ENCODE measurements around the gene FBLN1.
A peak's percentile ranks its signal among the peaks of the same experiment; 100 is the strongest.
"Not testable (repeated sequence)": the region's sequence is repeated elsewhere in the genome, so short reads cannot be mapped to it uniquely, and the experiment has no call there.

Gene FBLN1

DNA sequence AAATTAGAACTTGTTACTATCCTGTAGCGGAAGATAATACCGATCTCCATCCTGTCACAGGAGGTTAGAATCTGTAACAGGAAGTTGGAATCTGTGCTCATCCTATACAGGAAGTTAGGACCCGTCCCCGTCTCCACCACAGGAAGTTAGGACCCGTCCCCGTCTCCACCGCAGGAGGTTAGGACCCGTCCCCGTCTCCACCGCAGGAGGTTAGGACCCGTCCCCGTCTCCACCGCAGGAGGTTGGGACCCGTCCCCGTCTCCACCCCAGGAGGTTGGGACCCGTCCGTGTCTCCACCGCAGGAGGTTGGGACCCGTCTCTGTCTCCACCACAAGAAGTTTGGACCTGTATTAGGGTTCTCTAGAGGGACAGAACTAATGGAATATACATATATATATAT lies 52.2 kb downstream of the FBLN1 start:
- in situ Hi-C loops (cut with MboI; ENCODE audit: low pct_unique_long_range_greater_than_20kb, low sequenced_read_pairs): no loop called here
- DNase-seq: no peak

DNA sequence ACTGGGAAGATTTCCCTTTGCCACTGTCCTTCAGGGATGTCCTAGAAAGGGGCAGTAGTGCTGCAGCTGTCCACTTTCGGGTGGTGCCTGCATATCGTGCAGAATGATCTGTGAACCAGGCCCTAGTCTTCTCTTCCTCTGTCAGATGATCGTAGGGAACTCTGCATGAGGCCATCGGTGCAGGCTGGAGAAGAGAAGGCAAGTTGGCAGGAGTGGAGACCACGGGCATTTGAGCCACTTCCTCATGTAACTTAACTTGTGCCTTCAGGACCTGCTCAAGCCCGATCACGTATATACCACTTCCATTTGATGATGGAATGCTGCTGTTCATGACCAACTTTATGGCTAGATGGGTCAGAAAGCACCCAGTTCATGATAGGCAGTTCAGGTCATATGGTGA lies 55.2 kb downstream of the FBLN1 start:
- DNase-seq; in situ Hi-C loops (cut with MboI; ENCODE audit: low pct_unique_long_range_greater_than_20kb, low sequenced_read_pairs): not testable (repeated sequence)

DNA sequence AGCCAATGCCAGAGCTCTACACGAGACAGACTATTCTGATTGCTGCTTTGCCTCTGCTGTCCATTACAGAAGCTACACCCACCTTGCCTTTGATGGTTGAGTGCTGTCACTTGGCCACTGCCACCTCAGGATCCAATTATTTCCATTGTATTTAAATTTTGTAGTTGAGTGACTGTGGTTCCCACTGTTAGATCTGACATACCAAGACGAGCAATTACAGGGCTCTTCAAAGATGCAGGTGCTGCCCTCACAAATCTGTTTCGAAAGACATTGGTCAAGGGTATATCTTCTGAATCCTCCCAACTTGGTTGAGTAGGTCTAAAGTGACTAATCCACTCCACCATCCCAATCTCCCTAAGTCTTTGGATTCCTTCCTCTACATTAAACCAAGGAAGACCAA lies 57.4 kb downstream of the FBLN1 start:
- in situ Hi-C loops (cut with MboI; ENCODE audit: low pct_unique_long_range_greater_than_20kb, low sequenced_read_pairs); DNase-seq: not testable (repeated sequence)

- DNase-seq; in situ Hi-C loops (cut with MboI; ENCODE audit: low pct_unique_long_range_greater_than_20kb, low sequenced_read_pairs): not testable (repeated sequence)
These were observed 58.1 kb downstream of the FBLN1 start for GRCh38 chr22:45560761-45561160.

GRCh38 chr22:45562102-45562501 lies 59.4 kb downstream of the FBLN1 start:
- no peak for DNase-seq
- in situ Hi-C loops (cut with MboI; ENCODE audit: low pct_unique_long_range_greater_than_20kb, low sequenced_read_pairs): no loop called here

GRCh38 chr22:45562537-45563361 lies 60.1 kb downstream of the FBLN1 start:
- no peak for DNase-seq
- in situ Hi-C loops (cut with MboI; ENCODE audit: low pct_unique_long_range_greater_than_20kb, low sequenced_read_pairs): no loop called here

GRCh38 chr22:45563362-45564040 lies 60.8 kb downstream of the FBLN1 start:
- in situ Hi-C loops (cut with MboI; ENCODE audit: low pct_unique_long_range_greater_than_20kb, low sequenced_read_pairs): no loop called here
- DNase-seq: no peak

DNA sequence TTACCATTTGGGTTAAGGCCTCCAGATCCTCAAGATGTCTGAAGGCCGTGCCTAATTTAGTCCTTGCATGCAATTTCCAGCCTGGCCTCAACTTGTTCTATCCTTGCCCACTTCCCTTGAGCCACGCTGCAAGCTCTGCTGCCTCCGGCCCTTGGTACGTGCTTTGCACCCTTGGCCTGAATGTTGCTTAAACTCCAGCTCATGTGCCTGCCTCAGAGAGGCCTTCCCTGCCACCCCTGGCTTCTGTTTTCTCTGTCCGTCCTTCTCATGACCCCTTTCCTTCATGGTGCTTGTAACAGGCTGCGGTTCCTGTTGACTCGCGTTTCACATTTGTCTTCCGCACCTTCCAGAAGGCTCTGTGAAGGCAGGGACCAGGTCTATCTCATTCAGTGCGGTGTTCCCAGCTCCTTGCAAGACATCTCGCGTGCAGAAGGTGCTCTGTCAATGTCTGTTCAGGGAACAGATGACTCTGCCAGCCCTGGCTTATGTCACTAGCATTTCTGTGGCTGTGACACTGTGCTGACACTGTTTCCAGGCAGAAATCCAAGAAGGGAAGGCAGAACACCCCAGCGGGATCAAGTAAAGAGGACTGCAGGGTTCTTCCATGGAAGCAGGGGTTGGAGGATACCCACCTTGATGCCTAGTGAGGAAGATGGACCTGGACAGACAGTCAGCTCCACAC lies 61.8 kb downstream of the FBLN1 start:
- in situ Hi-C loops (cut with MboI; ENCODE audit: low pct_unique_long_range_greater_than_20kb, low sequenced_read_pairs): no loop called here
- DNase-seq: no peak

GRCh38 chr22:45565171-45565570 lies 62.5 kb downstream of the FBLN1 start:
- in situ Hi-C loops (cut with MboI; ENCODE audit: low pct_unique_long_range_greater_than_20kb, low sequenced_read_pairs): no loop called here
- DNase-seq: no peak

- no peak for DNase-seq
- in situ Hi-C loops (cut with MboI; ENCODE audit: low pct_unique_long_range_greater_than_20kb, low sequenced_read_pairs): no loop called here
These were observed 63.3 kb downstream of the FBLN1 start for GRCh38 chr22:45565973-45566372.

DNA sequence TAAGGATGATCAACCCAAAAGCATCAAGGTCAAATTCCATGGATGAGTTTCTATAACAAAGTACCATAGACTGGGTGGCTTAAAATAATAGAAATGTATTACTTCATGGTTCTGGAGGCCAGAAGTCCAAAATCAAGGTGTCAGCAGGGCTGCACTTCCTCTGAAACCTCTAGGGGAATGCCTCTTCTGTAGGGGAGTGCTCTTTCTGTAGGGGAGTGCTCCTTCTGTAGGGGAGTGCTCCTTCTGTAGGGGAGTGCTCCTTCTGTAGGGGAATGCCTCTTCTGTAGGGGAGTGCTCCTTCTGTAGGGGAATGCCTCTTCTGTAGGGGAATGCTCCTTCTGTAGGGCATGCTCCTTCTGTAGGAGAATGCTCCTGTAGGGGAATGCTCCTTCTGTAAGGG lies 65.5 kb downstream of the FBLN1 start:
- in situ Hi-C loops (cut with MboI; ENCODE audit: low pct_unique_long_range_greater_than_20kb, low sequenced_read_pairs): no loop called here
- DNase-seq: no peak

DNA sequence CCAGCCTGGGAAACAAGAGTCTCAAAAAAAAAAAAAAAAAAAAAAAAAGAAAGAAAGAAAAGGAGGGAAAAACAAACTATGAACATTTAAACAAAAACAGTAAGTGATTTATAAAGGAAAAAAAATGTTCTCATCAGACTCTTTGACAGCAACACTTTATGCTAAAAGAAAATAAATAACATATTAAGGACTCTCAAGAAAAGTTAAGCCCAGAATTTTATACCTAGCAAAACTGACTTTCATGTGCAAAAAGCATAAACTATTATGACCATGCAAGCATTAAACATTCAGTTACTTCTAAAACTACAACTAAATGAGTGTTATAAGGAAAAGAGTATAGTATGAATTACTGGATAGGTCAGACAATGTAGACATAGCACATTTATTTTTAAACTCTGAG lies 68.4 kb downstream of the FBLN1 start:
- in situ Hi-C loops (cut with MboI; ENCODE audit: low pct_unique_long_range_greater_than_20kb, low sequenced_read_pairs): loop anchor here (10.0 kb wide), 3 partner anchors 74 to 554 kb away; no protein-coding TSS in a partner anchor
- DNase-seq: no peak

DNA sequence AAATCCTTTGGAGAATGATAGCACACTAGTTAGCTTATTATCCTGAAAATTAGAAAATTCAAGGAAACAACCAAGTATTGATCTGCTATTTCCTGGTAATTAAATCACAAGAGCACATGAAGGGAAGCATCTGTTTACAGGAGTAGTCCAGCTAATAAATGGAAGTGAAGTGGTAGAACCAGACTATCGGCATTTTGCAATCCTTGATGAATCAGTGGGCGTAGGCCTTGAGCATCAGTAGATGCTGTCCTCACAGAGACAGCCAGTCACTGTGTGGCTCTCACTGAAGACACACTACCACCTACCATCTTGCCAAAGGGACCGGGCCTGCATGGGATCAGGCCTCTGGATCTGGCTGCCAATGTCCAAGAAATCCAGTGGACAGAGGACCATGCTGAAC lies 69.8 kb downstream of the FBLN1 start:
- in situ Hi-C loops (cut with MboI; ENCODE audit: low pct_unique_long_range_greater_than_20kb, low sequenced_read_pairs): loop anchor here (10.0 kb wide), 3 partner anchors 72 to 552 kb away; no protein-coding TSS in a partner anchor
- DNase-seq: no peak

- in situ Hi-C loops (cut with MboI; ENCODE audit: low pct_unique_long_range_greater_than_20kb, low sequenced_read_pairs): loop anchor here (10.0 kb wide), 3 partner anchors 71 to 551 kb away; no protein-coding TSS in a partner anchor
- DNase-seq: peak; percentile 53
These were observed 71.5 kb downstream of the FBLN1 start for GRCh38 chr22:45574069-45574703.

DNA sequence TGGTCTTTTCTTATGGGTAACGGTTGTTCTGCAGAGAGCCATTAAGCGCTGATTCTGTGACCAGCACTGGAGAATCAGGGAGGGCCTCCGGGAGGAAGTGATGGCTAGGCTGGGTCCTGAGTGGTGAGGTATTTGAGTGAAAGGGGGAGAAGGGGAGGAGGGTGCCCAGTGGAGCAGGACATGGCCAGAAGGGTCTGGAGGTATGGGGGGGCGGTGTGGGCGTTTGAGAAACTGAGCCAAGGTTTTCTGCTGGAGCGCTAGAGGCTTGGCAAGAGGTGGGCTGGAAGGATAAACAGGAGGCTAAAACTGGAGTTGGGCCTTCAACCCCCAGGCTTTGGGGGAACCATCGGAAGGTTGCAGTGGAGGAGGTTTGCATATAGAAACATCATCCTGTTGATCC lies 72.5 kb downstream of the FBLN1 start:
- no peak for DNase-seq
- in situ Hi-C loops (cut with MboI; ENCODE audit: low pct_unique_long_range_greater_than_20kb, low sequenced_read_pairs): loop anchor here (10.0 kb wide), 3 partner anchors 70 to 550 kb away; no protein-coding TSS in a partner anchor

- in situ Hi-C loops (cut with MboI; ENCODE audit: low pct_unique_long_range_greater_than_20kb, low sequenced_read_pairs): loop anchor here (10.0 kb wide), 3 partner anchors 69 to 549 kb away; no protein-coding TSS in a partner anchor
- DNase-seq: no peak
These were observed 73.1 kb downstream of the FBLN1 start for GRCh38 chr22:45575607-45576272.

- in situ Hi-C loops (cut with MboI; ENCODE audit: low pct_unique_long_range_greater_than_20kb, low sequenced_read_pairs): loop anchor here (10.0 kb wide), 3 partner anchors 69 to 549 kb away; no protein-coding TSS in a partner anchor
These were observed 73.6 kb downstream of the FBLN1 start for GRCh38 chr22:45576273-45576625.

GRCh38 chr22:45576730-45577464 lies 74.2 kb downstream of the FBLN1 start:
- in situ Hi-C loops (cut with MboI; ENCODE audit: low pct_unique_long_range_greater_than_20kb, low sequenced_read_pairs): loop anchor here (10.0 kb wide), 3 partner anchors 68 to 548 kb away; no protein-coding TSS in a partner anchor
- no peak for DNase-seq

More at GRCh38 chr22:45576273-45576625, 73.6 kb downstream of the FBLN1 start:
- DNase-seq: no peak

Measured in KBM-7 (cell line).